HFF-Myc (cell line): ENCODE measurements around the gene MAP9.
A peak's percentile ranks its signal among the peaks of the same experiment; 100 is the strongest.

ENCODE experiments used
- DNase-seq: peaks from one replicate; pipeline ENCODE4 v3.0.0-alpha.2; 2011; ENCODE audit warnings: low read depth; ENCODE audit errors: extremely low read depth
- H3K4me3 ChIP-seq: replicated peaks from 2 replicates; pipeline ENCODE4 v1.5.1; 2011; ENCODE audit warnings: low read depth, mild to moderate bottlenecking, control low read depth, low read length
- CTCF ChIP-seq: IDR thresholded peaks from 2 replicates; pipeline ENCODE4 v1.5.1; 2012; ENCODE audit warnings: mild to moderate bottlenecking, low read depth, low read length, control low read depth; ENCODE audit errors: missing control alignments

The MAP9 gene

GRCh38 chr4:155408796-155409195, 32.0 kb upstream of the MAP9 start:
- DNase-seq = no peak
- TF ChIP-seq CTCF = no peak
- H3K4me3 ChIP-seq = no peak overlapping the region

GRCh38 chr4:155407480-155407879, 30.7 kb upstream of the MAP9 start:
- TF ChIP-seq CTCF = no peak
- DNase-seq = no peak
- H3K4me3 ChIP-seq = no peak overlapping the region

- H3K4me3 ChIP-seq = no peak overlapping the region
- TF ChIP-seq CTCF = no peak
- DNase-seq = no peak
Measured at GRCh38 chr4:155405059-155405458, 28.3 kb upstream of the MAP9 start.

- peak; percentile 12 for DNase-seq
- no peak for TF ChIP-seq CTCF
- no peak overlapping the region for H3K4me3 ChIP-seq
Measured at GRCh38 chr4:155403886-155404285, 27.1 kb upstream of the MAP9 start.

- TF ChIP-seq CTCF = no peak
- no peak for DNase-seq
- H3K4me3 ChIP-seq = no peak overlapping the region
Measured at GRCh38 chr4:155402941-155403340, 26.2 kb upstream of the MAP9 start.

- DNase-seq = no peak
- no peak for TF ChIP-seq CTCF
Measured at GRCh38 chr4:155400893-155401292, 24.1 kb upstream of the MAP9 start.

GRCh38 chr4:155399974-155400697, 23.4 kb upstream of the MAP9 start:
- H3K4me3 ChIP-seq = no peak overlapping the region
- no peak for DNase-seq
- no peak for TF ChIP-seq CTCF

More at GRCh38 chr4:155400893-155401292, 24.1 kb upstream of the MAP9 start:
- no peak overlapping the region for H3K4me3 ChIP-seq
